ENCODE results near the gene POLE. TPM values are rescaled to one million over a fixed set of nuclear protein-coding genes. Genes with fewer than 3 reads are reported as not detected.

Gene POLE
- total RNA-seq, 4 donors from 2014 or later = 15.8 to 60.8 (median 27.1) TPM

GRCh38 chr12:132686825-132687210 lies 324 bp downstream of the POLE start:
- DNase-seq (ENCODE audit: low spot score) = no peak
- no peak for TF ChIP-seq CTCF (IDR thresholded peaks at IDR 0.05)
- ATAC-seq (ENCODE audit: low FRiP score) = peak; percentile 71

- ATAC-seq (ENCODE audit: low FRiP score) (no peak), DNase-seq (ENCODE audit: low spot score) (no peak)
- no peak for TF ChIP-seq CTCF (IDR thresholded peaks at IDR 0.05)
Observed at GRCh38 chr12:132685400-132685799, 1.7 kb downstream of the POLE start.

- ATAC-seq (ENCODE audit: low FRiP score) (no peak), DNase-seq (ENCODE audit: low spot score) (no peak)
- no peak for TF ChIP-seq CTCF (IDR thresholded peaks at IDR 0.05)
Observed at GRCh38 chr12:132677492-132677891, 9.7 kb downstream of the POLE start.

- no peak for ATAC-seq (ENCODE audit: low FRiP score)
- DNase-seq (ENCODE audit: low spot score) = no peak
- no peak for TF ChIP-seq CTCF (IDR thresholded peaks at IDR 0.05)
Observed at GRCh38 chr12:132675757-132676432, 11.2 kb downstream of the POLE start.

GRCh38 chr12:132674561-132674960 lies 12.6 kb downstream of the POLE start:
- TF ChIP-seq CTCF (IDR thresholded peaks at IDR 0.05) = no peak
- ATAC-seq (ENCODE audit: low FRiP score) (no peak), DNase-seq (ENCODE audit: low spot score) (no peak)

- DNase-seq (ENCODE audit: low spot score) (no peak), ATAC-seq (ENCODE audit: low FRiP score) (no peak)
- TF ChIP-seq CTCF (IDR thresholded peaks at IDR 0.05) = no peak
Observed at GRCh38 chr12:132673288-132674179, 13.6 kb downstream of the POLE start.

Data from omental fat pad (tissue), 4 donors.